ENCODE data around the gene DSCAM. TPM values are rescaled to one million over a fixed set of nuclear protein-coding genes. Genes with fewer than 3 reads are reported as not detected.

The DSCAM gene
- total and polyA plus RNA-seq, 3 donors from 2014 or later: 0.70 to 2.3 (median 2.0) TPM

DNA sequence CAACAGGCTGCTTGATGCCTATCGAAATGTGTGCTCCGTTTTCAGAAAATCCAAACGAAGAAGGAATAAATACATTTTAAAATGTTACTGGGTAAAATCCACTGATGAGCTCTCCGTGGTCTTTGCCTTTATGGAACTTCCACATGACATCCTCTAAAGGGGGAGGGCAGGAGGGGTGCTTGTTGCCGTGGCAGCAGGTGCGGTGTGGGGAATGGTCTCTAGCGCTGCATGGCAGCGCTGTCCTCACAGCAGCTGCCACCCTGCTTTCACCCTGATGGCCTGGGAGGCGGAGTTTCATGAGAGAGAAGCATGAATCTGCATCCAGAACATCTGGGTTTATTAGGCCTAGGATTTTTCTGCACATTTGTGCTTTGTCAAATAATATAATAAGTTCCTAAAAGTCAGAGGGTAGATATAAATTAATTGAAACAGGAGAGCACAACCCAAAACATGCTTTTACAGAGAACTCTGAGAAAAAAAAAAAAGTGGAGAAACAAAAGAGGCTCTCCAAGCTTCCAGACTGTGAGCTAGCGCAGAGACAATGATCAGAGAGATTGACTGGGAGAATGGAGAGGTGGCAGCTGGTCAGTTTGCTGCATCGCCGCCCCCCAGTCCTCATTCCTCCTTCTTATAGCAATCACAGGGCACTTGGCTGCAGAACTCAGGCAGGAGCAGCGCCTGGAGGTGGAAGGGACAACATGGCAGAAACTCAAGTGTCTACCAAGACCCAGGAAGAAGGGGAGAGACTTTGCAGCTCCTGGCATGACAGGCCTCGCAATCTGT lies 228.6 kb downstream of the DSCAM start:
- Histone ChIP-seq H3K9me3 (no peaks in the 10 kb centered on the region), H3K4me3 (no peak overlapping the region), H3K27me3 (no peaks in the 10 kb centered on the region), H3K4me1 (no peaks in the 10 kb centered on the region), H3K36me3 (ENCODE audit: low read depth, missing control alignments) (no peaks in the 10 kb centered on the region), H3K27ac (no peak overlapping the region)
- no peak for DNase-seq
- TF ChIP-seq POLR2A (IDR thresholded peaks at IDR 0.05): no peak
- TF ChIP-seq, protein P1, sequence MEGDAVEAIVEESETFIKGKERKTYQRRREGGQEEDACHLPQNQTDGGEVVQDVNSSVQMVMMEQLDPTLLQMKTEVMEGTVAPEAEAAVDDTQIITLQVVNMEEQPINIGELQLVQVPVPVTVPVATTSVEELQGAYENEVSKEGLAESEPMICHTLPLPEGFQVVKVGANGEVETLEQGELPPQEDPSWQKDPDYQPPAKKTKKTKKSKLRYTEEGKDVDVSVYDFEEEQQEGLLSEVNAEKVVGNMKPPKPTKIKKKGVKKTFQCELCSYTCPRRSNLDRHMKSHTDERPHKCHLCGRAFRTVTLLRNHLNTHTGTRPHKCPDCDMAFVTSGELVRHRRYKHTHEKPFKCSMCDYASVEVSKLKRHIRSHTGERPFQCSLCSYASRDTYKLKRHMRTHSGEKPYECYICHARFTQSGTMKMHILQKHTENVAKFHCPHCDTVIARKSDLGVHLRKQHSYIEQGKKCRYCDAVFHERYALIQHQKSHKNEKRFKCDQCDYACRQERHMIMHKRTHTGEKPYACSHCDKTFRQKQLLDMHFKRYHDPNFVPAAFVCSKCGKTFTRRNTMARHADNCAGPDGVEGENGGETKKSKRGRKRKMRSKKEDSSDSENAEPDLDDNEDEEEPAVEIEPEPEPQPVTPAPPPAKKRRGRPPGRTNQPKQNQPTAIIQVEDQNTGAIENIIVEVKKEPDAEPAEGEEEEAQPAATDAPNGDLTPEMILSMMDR (IDR thresholded peaks at IDR 0.05): no peak
- intact Hi-C loops (cut with DNase I; ENCODE audit: low total_unique reads): no loop called here
- 85 to 93% methylated on average over 14 of the region's 14 CpGs for WGBS, 2 donors

DNA sequence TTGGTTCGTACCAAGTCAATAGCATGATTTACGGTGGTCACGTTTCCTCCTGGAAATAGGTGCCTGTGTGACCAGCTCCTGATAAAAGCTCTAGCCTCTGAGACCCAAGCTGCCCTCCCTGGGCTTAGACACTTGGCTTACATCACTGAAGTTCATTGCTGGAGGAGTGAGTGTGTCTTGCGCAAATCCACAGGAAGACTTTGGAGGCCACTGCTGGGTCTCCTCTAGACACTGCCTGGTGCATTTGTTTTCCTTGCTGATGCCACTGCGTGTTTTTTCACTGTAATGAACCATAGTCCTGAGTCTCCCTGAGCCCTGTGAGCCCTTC lies 230.6 kb downstream of the DSCAM start:
- Histone ChIP-seq H3K4me1 (no peaks in the 10 kb centered on the region), H3K4me3 (no peak overlapping the region), H3K36me3 (ENCODE audit: low read depth, missing control alignments) (no peaks in the 10 kb centered on the region), H3K9me3 (no peaks in the 10 kb centered on the region), H3K27ac (no peak overlapping the region), H3K27me3 (no peaks in the 10 kb centered on the region)
- 46 to 70% methylated on average over 5 of the region's 5 CpGs for WGBS, 2 donors
- intact Hi-C loops (cut with DNase I; ENCODE audit: low total_unique reads): no loop called here
- TF ChIP-seq, protein P1 (IDR thresholded peaks at IDR 0.05): no peak
- TF ChIP-seq POLR2A (IDR thresholded peaks at IDR 0.05): no peak
- no peak for DNase-seq

DNA sequence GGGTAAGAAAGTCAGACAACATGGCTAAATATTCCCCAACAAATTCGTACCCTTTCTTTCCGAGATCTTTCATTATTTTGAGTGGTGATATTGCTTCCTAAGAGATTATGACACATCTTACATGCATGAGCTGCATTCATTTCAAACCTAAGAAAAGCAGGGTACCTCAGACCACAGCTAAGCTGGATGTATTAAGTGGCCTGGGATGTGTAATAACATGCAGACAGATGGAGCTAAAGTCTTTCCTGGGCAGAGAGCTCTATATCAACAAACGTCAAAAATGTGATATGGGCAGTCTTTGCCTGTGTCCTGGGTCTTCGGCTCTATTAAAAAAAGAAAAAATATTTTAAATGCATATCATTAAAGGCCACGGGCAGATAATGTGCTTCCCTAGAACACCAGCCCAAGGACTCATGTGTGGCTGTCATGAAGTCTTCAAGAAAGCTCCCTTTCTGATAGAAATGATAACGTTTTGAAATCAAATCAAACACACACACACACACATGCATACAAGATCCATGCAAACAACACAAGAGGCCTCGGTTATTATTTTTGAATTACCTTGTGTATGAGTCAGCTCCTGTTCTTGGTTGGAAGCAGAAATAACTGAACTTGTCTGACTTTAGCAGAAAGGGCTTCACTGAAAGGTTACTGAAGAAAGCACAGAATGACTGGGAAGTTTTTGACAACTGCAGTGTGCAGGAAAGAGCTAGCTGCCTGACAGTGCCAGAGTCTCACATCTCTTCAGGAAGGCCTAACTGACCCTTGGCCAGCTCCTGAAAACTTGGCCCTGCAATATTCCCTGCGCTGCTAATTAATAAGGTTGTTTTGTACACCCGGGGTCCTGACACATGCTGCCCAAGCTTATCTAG lies 231.2 kb downstream of the DSCAM start:
- intact Hi-C loops (cut with DNase I; ENCODE audit: low total_unique reads): no loop called here
- Histone ChIP-seq H3K4me1 (no peaks in the 10 kb centered on the region), H3K4me3 (no peak overlapping the region), H3K36me3 (ENCODE audit: low read depth, missing control alignments) (no peaks in the 10 kb centered on the region), H3K9me3 (no peaks in the 10 kb centered on the region), H3K27ac (no peak overlapping the region), H3K27me3 (no peaks in the 10 kb centered on the region)
- DNase-seq: no peak
- TF ChIP-seq POLR2A (IDR thresholded peaks at IDR 0.05): no peak
- 56 to 68% methylated on average over 9 of the region's 9 CpGs for WGBS, 2 donors

DNA sequence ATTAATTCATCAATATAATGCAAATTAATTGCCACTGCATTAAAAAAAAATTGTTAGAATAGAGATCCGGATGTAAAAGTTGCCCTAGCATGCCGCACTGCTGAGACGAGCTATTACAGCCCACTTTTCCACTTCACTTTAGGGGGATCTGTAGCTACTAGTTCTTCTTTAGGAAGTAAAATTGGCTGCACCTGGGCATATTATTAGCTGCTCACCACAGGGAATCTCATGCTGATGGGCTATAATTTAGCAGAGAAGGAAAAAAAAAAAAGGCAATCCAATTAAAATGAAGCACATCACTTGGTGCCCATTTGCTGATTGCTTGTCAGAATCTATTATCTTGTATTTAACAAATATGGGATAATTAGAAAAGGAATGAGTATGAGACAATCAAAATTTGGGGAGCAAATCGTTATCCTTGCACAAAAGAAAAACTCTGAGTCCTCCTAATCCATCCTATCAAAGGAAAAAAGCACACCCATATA lies 233.4 kb downstream of the DSCAM start:
- Histone ChIP-seq H3K4me3 (no peak overlapping the region), H3K27ac (no peak overlapping the region), H3K4me1 (no peaks in the 10 kb centered on the region), H3K9me3 (no peaks in the 10 kb centered on the region), H3K36me3 (ENCODE audit: low read depth, missing control alignments) (no peaks in the 10 kb centered on the region), H3K27me3 (no peaks in the 10 kb centered on the region)
- TF ChIP-seq POLR2A (IDR thresholded peaks at IDR 0.05): no peak
- TF ChIP-seq, protein P1 (IDR thresholded peaks at IDR 0.05): no peak
- WGBS, 2 donors: 83 to 86% methylated on average over 4 of the region's 4 CpGs
- no peak for DNase-seq
- intact Hi-C loops (cut with DNase I; ENCODE audit: low total_unique reads): no loop called here

DNA sequence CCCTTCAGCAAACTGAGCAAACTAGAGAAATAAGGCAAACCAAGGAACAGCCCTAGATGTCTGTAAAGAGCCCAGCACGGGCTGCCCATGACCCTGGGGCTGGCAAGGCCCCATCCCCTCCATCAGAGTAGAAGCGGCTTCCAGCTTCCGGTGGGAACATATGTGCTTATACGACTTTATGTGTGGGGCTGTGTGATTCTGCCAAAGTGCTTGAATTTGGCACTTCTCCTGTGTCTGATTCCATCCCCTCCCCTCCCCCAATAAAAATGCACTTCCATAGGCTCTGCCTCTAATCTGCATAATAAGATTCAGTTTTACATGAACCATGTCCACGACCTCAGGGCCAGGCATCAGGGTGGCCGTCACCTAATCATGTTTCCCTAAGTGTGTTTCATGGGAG lies 236.6 kb downstream of the DSCAM start:
- WGBS, 2 donors: 74 to 82% methylated on average over 6 of the region's 6 CpGs
- no peak for TF ChIP-seq POLR2A (IDR thresholded peaks at IDR 0.05)
- TF ChIP-seq, protein P1 (IDR thresholded peaks at IDR 0.05): no peak
- intact Hi-C loops (cut with DNase I; ENCODE audit: low total_unique reads): no loop called here
- no peak for DNase-seq
- Histone ChIP-seq H3K9me3 (no peaks in the 10 kb centered on the region), H3K27me3 (no peaks in the 10 kb centered on the region), H3K36me3 (ENCODE audit: low read depth, missing control alignments) (no peaks in the 10 kb centered on the region), H3K27ac (no peak overlapping the region), H3K4me1 (no peaks in the 10 kb centered on the region), H3K4me3 (no peak overlapping the region)
